HG02973 (cell line): ENCODE results near the gene ITPR1.

Experiments
- ATAC-seq: cut with Tn5 transposase; IDR thresholded peaks from one replicate; pipeline ENCODE4 v1.9.1; 2021; ENCODE audit warnings: moderate library complexity; ENCODE audit not compliant: unreplicated experiment

The ITPR1 gene

DNA sequence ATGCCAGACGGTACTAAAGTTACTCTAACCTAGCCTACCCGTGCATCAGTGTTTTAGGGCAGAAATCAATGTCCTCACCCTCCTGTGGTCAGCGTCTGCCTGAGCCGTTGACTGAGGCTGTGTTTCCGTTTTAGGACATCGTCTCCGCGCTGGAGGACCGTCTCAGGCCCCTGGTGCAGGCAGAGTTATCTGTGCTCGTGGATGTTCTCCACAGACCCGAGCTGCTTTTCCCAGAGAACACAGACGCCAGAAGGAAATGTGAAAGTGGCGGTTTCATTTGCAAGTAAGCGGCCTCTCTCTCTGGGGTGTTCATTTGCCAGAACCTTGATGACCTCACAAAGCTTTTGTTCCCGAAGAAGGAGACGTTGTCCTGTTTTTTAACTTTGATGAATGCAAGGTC lies 217.0 kb downstream of the ITPR1 start:
- no peak for ATAC-seq

DNA sequence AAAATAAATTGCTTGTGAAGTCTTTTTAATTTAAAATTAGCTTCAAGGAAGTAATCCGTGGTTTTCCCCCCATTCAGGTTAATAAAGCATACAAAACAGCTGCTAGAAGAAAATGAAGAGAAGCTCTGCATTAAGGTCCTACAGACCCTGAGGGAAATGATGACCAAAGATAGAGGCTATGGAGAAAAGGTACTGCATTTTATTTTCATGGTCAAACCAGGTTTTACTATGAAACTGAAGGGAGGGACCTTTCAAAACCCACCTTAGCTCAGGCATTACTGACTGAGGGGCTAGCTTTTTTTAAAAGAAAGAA lies 218.5 kb downstream of the ITPR1 start:
- no peak for ATAC-seq

GRCh38 chr3:4712109-4712508 lies 219.0 kb downstream of the ITPR1 start:
- no peak for ATAC-seq

- no peak for ATAC-seq
Observed at GRCh38 chr3:4714045-4714444, 220.9 kb downstream of the ITPR1 start.

DNA sequence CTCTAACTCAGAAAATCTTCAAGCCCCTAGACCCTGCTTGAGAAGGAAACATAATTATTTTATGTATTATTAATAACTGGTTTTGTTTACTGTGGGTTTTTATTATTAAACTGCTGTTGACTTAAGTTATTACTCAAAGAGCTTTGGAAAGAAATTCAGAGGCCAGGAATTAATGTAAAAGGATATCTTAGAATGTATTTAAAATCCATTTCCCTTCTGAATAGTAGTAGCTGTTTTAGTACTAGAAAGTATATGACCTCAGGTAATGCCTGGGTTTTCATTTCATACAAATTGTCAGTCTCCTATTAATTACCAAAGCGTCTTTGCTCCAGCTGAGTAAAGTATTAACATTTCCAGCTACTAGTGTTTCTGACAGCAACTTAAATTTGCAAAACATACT lies 223.1 kb downstream of the ITPR1 start:
- ATAC-seq, result no peak

DNA sequence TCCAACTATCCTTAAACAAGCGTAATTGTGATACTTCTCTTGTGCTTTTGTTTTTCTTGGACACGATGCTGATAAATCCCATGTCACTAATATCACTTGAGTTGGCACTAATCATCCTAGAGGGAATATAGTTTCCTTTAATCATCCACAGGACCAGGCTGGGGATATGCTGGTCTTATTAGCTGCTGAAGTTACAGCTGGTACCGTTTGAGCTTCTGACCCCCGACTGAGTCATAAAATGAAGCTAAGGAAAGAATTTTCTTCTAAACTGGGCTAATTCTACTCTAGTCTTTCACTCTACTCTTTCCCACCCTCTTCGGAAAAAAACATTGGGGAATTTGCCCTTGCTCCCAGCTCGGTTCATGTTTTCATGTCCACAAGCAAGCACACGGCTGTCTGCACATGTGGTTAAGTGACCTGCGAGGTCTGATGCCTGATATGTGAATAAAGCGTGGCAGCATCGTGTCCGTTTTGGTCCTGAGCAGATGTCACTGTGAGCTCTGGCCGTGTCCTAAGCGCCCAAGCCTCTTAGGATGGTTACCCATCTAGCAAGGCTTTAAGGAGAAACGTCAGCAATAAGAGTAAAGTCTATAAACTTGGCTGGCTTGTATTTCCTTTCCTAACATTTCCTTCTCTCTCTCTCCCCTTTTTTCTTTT lies 223.7 kb downstream of the ITPR1 start:
- ATAC-seq, result no peak

- no peak for ATAC-seq
Observed at GRCh38 chr3:4717363-4717740, 224.2 kb downstream of the ITPR1 start.

- ATAC-seq, result no peak
Observed at GRCh38 chr3:4718179-4718736, 225.1 kb downstream of the ITPR1 start.

- ATAC-seq, result no peak
Observed at GRCh38 chr3:4719046-4719501, 225.9 kb downstream of the ITPR1 start.

- no peak for ATAC-seq
Observed at GRCh38 chr3:4720316-4721075, 227.3 kb downstream of the ITPR1 start.

DNA sequence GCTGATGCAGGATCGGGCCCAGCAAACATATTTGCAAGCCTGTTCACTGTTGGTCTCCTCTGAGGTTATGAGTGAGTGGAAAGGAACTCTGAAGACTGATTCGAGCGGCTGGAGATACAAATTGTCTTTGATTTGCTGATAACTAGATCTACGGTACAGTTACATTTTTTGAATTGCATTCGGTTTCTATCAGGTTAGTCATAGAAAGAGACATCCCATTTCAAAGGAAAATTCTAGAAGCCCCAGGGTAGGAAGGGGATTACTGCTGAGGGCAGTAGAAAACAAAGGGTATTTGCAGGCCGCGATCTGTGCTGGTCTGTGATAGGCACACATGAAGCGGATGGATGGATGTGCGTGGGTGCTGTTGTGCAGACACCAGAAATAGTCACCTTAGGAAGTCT lies 228.4 kb downstream of the ITPR1 start:
- no peak for ATAC-seq

DNA sequence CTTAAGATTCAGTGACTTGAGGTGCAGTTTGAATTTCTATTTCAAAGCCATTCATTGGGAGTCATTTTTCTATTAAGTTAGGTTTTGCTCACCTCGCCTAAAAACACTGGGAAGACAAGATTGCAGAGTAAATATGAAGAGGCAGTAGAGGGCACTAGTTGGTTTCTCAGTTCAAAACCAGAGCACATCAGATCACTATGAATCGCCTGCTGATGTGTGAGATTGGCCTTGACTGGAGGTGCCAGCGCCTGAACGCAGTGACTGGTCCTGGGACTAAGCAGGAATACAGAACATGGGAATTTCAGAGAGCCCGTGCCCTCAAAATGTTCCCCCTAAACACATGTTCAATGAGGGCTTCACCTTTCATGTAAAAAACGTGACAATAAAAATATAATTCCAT lies 229.0 kb downstream of the ITPR1 start:
- ATAC-seq, result no peak

- no peak for ATAC-seq
Observed at GRCh38 chr3:4724051-4724629, 231.0 kb downstream of the ITPR1 start.

- ATAC-seq, result no peak
Observed at GRCh38 chr3:4726549-4726948, 233.4 kb downstream of the ITPR1 start.

DNA sequence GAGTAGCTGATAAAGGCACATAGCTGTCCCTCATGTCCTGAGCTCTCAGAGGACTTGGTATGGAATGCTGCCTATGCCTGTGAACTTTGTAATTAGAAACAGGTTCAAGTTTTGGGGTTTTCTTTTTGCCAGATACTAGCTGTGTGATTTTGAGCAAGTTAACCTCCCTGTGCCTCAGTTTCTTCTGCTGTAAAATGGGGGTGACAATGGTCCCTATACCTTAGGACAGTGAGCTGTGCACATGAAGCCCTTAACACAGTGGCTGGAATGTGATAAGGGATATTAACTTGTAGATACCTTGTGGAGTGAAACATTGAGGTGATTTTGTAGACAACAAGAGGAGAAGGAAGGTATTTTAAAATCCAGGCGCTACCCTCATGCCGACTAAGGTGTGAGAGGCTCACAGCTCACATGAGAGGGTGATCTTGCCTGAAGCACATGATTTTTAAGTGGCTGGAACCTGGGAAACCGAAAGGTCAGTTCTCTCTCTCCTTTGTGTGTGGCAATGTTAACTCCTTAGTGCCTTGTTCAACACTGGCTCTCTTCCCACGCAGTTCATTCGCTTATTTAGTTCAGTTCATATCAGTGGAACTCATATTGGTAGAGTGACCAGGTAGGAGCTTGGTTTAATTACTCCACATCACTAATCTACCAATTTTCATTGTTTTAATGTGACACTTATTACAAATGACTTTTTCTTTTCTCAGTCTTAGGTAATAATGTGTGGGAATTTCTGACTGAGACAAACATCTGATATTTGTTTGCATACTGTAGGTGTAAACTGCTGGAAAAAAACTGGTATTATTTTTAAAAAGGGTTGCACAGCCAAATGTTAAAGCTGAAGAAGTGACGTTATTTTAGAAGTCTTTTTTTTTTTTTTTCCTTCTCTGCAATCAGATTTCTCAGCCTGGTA lies 236.2 kb downstream of the ITPR1 start:
- no peak for ATAC-seq

DNA sequence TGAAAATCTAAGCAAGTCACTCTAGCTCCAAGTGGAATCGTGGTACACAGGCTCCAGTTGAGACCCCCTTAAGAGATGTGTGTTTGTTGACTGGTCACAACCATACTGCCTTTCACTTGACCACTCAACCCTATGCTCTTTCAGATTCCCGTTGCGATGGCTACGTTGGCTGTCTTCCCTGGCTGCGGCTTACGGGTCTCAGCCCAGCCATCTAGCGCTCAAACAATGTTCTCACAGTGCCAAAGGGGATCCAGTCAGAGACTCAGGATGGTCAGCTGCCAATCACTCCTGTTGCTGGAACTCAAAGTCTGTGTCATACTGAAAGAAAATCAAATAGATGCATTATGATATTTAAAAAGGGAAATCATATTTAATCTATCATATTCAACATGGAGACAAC lies 237.6 kb downstream of the ITPR1 start:
- ATAC-seq, result no peak

DNA sequence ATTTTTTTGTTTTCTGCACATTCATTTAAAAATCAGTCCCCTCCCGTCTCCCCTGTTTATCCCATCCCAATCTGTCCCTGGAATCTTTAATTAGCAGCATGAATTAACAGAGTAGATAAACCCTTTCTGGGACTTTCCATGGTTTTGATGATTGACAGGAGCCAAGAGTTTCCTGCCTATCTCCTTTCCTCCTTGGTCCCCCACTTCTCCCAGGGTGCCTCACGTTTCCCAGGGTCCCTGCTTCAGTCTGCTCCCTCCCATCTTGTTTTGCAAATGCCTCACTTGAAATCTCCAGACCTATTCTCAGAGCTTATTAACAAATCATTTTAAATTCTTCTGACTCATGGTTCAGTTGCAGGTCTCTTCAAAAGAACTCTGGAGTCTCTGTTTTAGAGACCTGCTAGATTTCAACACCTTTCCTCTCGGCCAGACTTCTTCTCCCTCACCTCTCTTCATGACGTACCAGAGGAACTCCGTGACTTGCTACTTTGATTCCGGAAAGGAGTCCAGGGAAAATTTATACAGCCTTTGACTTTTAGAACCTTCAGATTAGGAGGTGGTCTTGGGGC lies 238.5 kb downstream of the ITPR1 start:
- ATAC-seq, result no peak

GRCh38 chr3:4732925-4733324 lies 239.8 kb downstream of the ITPR1 start:
- ATAC-seq, result no peak

DNA sequence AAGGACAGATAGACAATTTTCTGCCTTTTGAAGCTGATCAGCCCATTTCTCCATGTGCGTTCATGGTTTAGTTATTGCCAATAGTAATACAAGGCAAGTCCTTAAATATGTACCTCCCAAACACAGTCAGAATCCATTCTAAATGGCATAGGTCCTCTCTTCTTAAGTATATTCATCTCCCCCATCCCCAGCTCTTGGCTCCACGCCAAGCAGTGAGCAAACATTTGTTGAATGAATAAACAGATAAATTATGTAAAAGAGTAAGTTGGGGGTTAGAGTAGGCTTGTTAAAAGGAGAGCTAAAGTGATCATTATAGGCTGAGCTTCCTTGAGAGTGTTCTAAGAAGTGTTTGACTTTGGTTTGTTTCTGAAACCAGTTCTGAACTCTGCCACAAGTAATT lies 241.3 kb downstream of the ITPR1 start:
- no peak for ATAC-seq

- ATAC-seq, result no peak
Observed at GRCh38 chr3:4735243-4735642, 242.1 kb downstream of the ITPR1 start.
